ENCODE measurements around the gene TRIM52. TPM values are rescaled to one million over a fixed set of nuclear protein-coding genes. Genes with fewer than 3 reads are reported as not detected.

TRIM52 gene
- total RNA-seq, 1 donor from 2014 or later: 30.2 TPM

GRCh38 chr5:181259283-181259682 is 1.7 kb downstream of the TRIM52 start:
- intact Hi-C loops (cut with micrococcal nuclease): loop anchor here (5.0 kb wide), 1 partner anchor 967 kb away; the partner anchor contains the start of gene MAPK9

GRCh38 chr5:181258576-181258975 is 2.4 kb downstream of the TRIM52 start:
- intact Hi-C loops (cut with micrococcal nuclease): loop anchor here (5.0 kb wide), 1 partner anchor 966 kb away; the partner anchor contains the start of gene MAPK9

GRCh38 chr5:181255836-181256578 is 4.9 kb downstream of the TRIM52 start:
- intact Hi-C loops (cut with micrococcal nuclease): loop anchor here (5.0 kb wide), 1 partner anchor 964 kb away; the partner anchor contains the start of gene MAPK9

GRCh38 chr5:181255276-181255675 is 5.7 kb downstream of the TRIM52 start:
- intact Hi-C loops (cut with micrococcal nuclease): loop anchor here (5.0 kb wide), 1 partner anchor 963 kb away; the partner anchor contains the start of gene MAPK9

- intact Hi-C loops (cut with micrococcal nuclease): loop anchor here (10.0 kb wide), 1 partner anchor 1693 kb away; the partner anchor contains the start of gene RUFY1
These were observed 12.7 kb downstream of the TRIM52 start for GRCh38 chr5:181248277-181248676.

GRCh38 chr5:181246276-181247049 is 14.5 kb downstream of the TRIM52 start:
- intact Hi-C loops (cut with micrococcal nuclease): loop anchor here (1.0 to 10.0 kb wide), 3 partner anchors 55 to 1692 kb away; partner anchors contain the start of gene RUFY1

GRCh38 chr5:181245427-181246275 is 15.3 kb downstream of the TRIM52 start:
- intact Hi-C loops (cut with micrococcal nuclease): loop anchor here (1.0 to 10.0 kb wide), 3 partner anchors 54 to 1691 kb away; partner anchors contain the start of gene RUFY1

- intact Hi-C loops (cut with micrococcal nuclease): loop anchor here (1.0 to 10.0 kb wide), 7 partner anchors 18 to 1689 kb away; partner anchors contain the start of genes MAPK9, MGAT1, RUFY1 and TRIM41
These were observed 17.2 kb downstream of the TRIM52 start, which contains the start of gene RACK1 for GRCh38 chr5:181243564-181244343. RACK1 (minus strand) TSS chr5:181243906; CDS start chr5:181243800, 106 bp downstream.

- intact Hi-C loops (cut with micrococcal nuclease): loop anchor here (1.0 to 10.0 kb wide), 6 partner anchors 20 to 1688 kb away; partner anchors contain the start of genes MAPK9, MGAT1, RUFY1 and TRIM41
These were observed 17.9 kb downstream of the TRIM52 start for GRCh38 chr5:181243018-181243563.

- intact Hi-C loops (cut with micrococcal nuclease): loop anchor here (2.0 to 10.0 kb wide), 5 partner anchors 53 to 1687 kb away; partner anchors contain the start of genes MAPK9, MGAT1, RUFY1 and ZFP62
These were observed 18.9 kb downstream of the TRIM52 start for GRCh38 chr5:181242031-181242451.

GRCh38 chr5:181241393-181241975 is 19.5 kb downstream of the TRIM52 start:
- intact Hi-C loops (cut with micrococcal nuclease): loop anchor here (5.0 to 10.0 kb wide), 4 partner anchors 379 to 1687 kb away; partner anchors contain the start of genes MAPK9, MGAT1, RUFY1 and ZFP62

- intact Hi-C loops (cut with micrococcal nuclease): no loop called here
These were observed 21.8 kb downstream of the TRIM52 start for GRCh38 chr5:181239062-181239663.

GRCh38 chr5:181237729-181238385 is 23.1 kb downstream of the TRIM52 start:
- intact Hi-C loops (cut with micrococcal nuclease): no loop called here

GRCh38 chr5:181236954-181237641 is 23.8 kb downstream of the TRIM52 start:
- intact Hi-C loops (cut with micrococcal nuclease): no loop called here

GRCh38 chr5:181236471-181236870 is 24.5 kb downstream of the TRIM52 start:
- intact Hi-C loops (cut with micrococcal nuclease): no loop called here

- intact Hi-C loops (cut with micrococcal nuclease): no loop called here
These were observed 25.1 kb downstream of the TRIM52 start for GRCh38 chr5:181235689-181236366.

- intact Hi-C loops (cut with micrococcal nuclease): no loop called here
These were observed 25.6 kb downstream of the TRIM52 start for GRCh38 chr5:181235323-181235688.
